ENCODE measurements around the gene SSBP2.

The SSBP2 gene

GRCh38 chr5:81763294-81763928 is 12.5 kb upstream of the SSBP2 start:
- DNase-seq: no peak

GRCh38 chr5:81762853-81763252 is 12.0 kb upstream of the SSBP2 start:
- DNase-seq: no peak

- DNase-seq: no peak
These were observed 11.5 kb upstream of the SSBP2 start for GRCh38 chr5:81762401-81762800.

- DNase-seq: no peak
These were observed 11.1 kb upstream of the SSBP2 start for GRCh38 chr5:81761970-81762369.

GRCh38 chr5:81761270-81761669 is 10.4 kb upstream of the SSBP2 start:
- no peak for DNase-seq

GRCh38 chr5:81760521-81760920 is 9.6 kb upstream of the SSBP2 start:
- no peak for DNase-seq

GRCh38 chr5:81759632-81760005 is 8.7 kb upstream of the SSBP2 start:
- no peak for DNase-seq

- no peak for DNase-seq
These were observed 6.5 kb upstream of the SSBP2 start for GRCh38 chr5:81757404-81757803.

GRCh38 chr5:81756016-81756415 is 5.1 kb upstream of the SSBP2 start:
- DNase-seq: no peak

GRCh38 chr5:81755320-81755719 is 4.4 kb upstream of the SSBP2 start:
- no peak for DNase-seq

- no peak for DNase-seq
These were observed 3.7 kb upstream of the SSBP2 start for GRCh38 chr5:81754621-81755020.

GRCh38 chr5:81753429-81753828 is 2.5 kb upstream of the SSBP2 start:
- DNase-seq: no peak

GRCh38 chr5:81752644-81752963 is 1.7 kb upstream of the SSBP2 start:
- no peak for DNase-seq

GRCh38 chr5:81751836-81752643 is 1.1 kb upstream of the SSBP2 start:
- no peak for DNase-seq

- DNase-seq: peak; percentile 17
These were observed 439 bp downstream of the SSBP2 start for GRCh38 chr5:81750308-81751008.

GRCh38 chr5:81749561-81750307 is 1.2 kb downstream of the SSBP2 start:
- peak; percentile 64 for DNase-seq

GRCh38 chr5:81749192-81749560 is 1.7 kb downstream of the SSBP2 start:
- no peak for DNase-seq

- no peak for DNase-seq
These were observed 2.3 kb downstream of the SSBP2 start for GRCh38 chr5:81748556-81748955.

GRCh38 chr5:81747030-81747429 is 3.9 kb downstream of the SSBP2 start:
- no peak for DNase-seq

- DNase-seq: no peak
These were observed 10.1 kb downstream of the SSBP2 start for GRCh38 chr5:81740758-81741157.

GRCh38 chr5:81739291-81739690 is 11.6 kb downstream of the SSBP2 start:
- DNase-seq: no peak

- DNase-seq: no peak
These were observed 21.6 kb downstream of the SSBP2 start for GRCh38 chr5:81729276-81729675.

GRCh38 chr5:81728301-81728700 is 22.6 kb downstream of the SSBP2 start:
- no peak for DNase-seq

- DNase-seq: no peak
These were observed 24.6 kb downstream of the SSBP2 start for GRCh38 chr5:81726297-81726696.

Data from CD4-positive, alpha-beta T cell treated with Interleukin-15 for 1 hour (primary cell).